Fibroblast of villous mesenchyme (primary cell): ENCODE results near the gene FAM124A. TPM values are rescaled to one million over a fixed set of nuclear protein-coding genes. Genes with fewer than 3 reads are reported as not detected.

Experiments
- DNase-seq: peaks from one replicate; pipeline ENCODE4 v3.0.0-alpha.2; 2010; ENCODE audit warnings: low read depth
- H3K4me3 ChIP-seq: 2 replicates; pipeline ENCODE4 v1.5.1; 2011; ENCODE audit warnings: low read depth, mild to moderate bottlenecking, low read length
- CTCF ChIP-seq: IDR thresholded peaks from 2 replicates; pipeline ENCODE4 v1.5.1; 2012; ENCODE audit warnings: low read depth, mild to moderate bottlenecking, low read length; ENCODE audit not compliant: insufficient read depth
- total RNA-seq: library from RNA; depleted of rRNA; stranded (reverse); fragments of >200 nt; gene quantifications from 2 replicates; pipeline ENCODE4 v1.2.3, GENCODE V29; 2012

FAM124A gene
- total RNA-seq, 1 donor = 25.0 TPM

GRCh38 chr13:51324714-51325420, 102.7 kb downstream of the FAM124A start:
- no peak overlapping the region for H3K4me3 ChIP-seq
- no peak for TF ChIP-seq CTCF
- DNase-seq = no peak

GRCh38 chr13:51325837-51326236, 103.6 kb downstream of the FAM124A start:
- H3K4me3 ChIP-seq = no peak overlapping the region
- DNase-seq = no peak
- TF ChIP-seq CTCF = no peak

GRCh38 chr13:51326777-51327176, 104.6 kb downstream of the FAM124A start:
- TF ChIP-seq CTCF = no peak
- DNase-seq = no peak
- no peak overlapping the region for H3K4me3 ChIP-seq

DNA sequence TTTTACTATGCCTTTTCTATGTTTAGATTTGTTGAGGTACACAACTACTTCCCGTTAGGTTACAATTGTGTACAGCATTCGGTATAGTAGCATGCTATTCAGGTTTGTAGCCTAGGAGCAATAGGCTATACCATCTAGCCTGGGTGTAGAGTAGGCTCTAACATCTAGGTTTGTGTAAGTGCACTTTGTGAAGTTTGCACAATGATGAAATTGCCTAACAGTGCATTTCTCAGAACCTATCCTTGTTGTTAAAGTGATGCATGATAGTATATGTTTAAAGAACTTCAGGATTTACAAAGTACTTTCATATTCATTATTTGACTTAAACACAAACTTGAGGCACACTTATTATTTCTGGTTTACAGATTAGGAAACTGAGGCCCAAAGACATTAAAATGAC, 105.8 kb downstream of the FAM124A start:
- no peak for TF ChIP-seq CTCF
- no peak for DNase-seq
- H3K4me3 ChIP-seq = no peak overlapping the region

DNA sequence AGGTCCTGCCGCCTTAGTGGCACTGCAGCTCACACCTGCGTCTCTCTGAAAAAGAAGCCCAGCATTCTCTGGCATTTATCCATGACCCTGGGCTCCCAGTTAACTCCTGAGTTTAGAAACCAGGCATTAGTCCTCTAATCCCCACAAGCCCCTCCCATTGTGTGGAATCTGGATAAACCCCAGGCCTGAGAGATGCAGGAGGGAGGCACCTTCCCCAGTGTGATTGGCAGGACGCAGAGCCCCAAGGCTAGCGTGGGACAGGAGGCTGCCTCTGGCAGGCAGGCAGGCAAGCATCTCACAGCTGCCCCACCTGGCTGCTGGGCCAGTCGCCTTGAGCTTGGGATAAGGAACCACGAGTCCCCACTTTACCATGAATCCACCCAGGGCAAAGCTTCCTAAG, 106.3 kb downstream of the FAM124A start:
- DNase-seq = no peak
- no peak for TF ChIP-seq CTCF
- no peak overlapping the region for H3K4me3 ChIP-seq

DNA sequence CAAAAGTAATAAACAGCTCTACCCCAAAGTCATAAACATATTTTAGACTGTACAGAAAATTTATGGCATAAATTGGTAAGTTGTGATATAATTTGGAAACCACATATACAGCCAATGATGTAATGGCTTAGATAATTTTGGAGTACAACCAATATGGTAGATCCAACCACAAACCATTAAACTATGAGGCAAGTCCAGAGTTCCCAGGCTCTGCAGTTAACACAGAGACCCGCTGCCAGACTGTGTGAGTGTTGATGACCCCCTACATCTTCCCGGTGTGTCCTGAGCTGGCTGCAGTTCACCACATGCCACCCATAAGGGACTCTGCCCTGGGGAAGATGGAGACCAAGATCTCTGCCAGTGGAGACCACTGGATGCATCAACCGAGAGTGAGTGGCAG, 107.4 kb downstream of the FAM124A start:
- DNase-seq = no peak
- H3K4me3 ChIP-seq = no peak overlapping the region
- TF ChIP-seq CTCF = no peak

GRCh38 chr13:51330791-51331190, 108.6 kb downstream of the FAM124A start:
- no peak overlapping the region for H3K4me3 ChIP-seq
- TF ChIP-seq CTCF = no peak
- DNase-seq = peak; percentile 23
